Osteocyte (in vitro differentiated cells): ENCODE data around the gene SH2D4B. TPM values are rescaled to one million over a fixed set of nuclear protein-coding genes. Genes with fewer than 3 reads are reported as not detected.
"Not testable (repeated sequence)": the region's sequence is repeated elsewhere in the genome, so short reads cannot be mapped to it uniquely, and the experiment has no call there.

ENCODE experiments used
- DNase-seq: peaks from one replicate; pipeline ENCODE4 v3.0.0; 2021; ENCODE audit warnings: mixed read lengths; ENCODE audit not compliant: unreplicated experiment; ENCODE audit errors: extremely low spot score
- H3K27ac Mint-ChIP-seq: one replicate; pipeline ENCODE4 v1.8.0; 2021; ENCODE audit warnings: mild to moderate bottlenecking, mixed read lengths; ENCODE audit not compliant: unreplicated experiment
- H3K27me3 Mint-ChIP-seq: one replicate; pipeline ENCODE4 v1.8.0; 2021; ENCODE audit warnings: mixed read lengths; ENCODE audit not compliant: unreplicated experiment
- H3K36me3 Mint-ChIP-seq: one replicate; pipeline ENCODE4 v1.8.0; 2021; ENCODE audit warnings: mixed read lengths; ENCODE audit not compliant: unreplicated experiment
- H3K4me1 Mint-ChIP-seq: one replicate; pipeline ENCODE4 v1.8.0; 2021; ENCODE audit warnings: mixed read lengths; ENCODE audit not compliant: unreplicated experiment
- H3K4me3 Mint-ChIP-seq: one replicate; pipeline ENCODE4 v1.8.0; 2021; ENCODE audit warnings: mild to moderate bottlenecking, moderate library complexity, mixed read lengths; ENCODE audit not compliant: unreplicated experiment
- H3K9me3 Mint-ChIP-seq: one replicate; pipeline ENCODE4 v1.8.0; 2021; ENCODE audit warnings: mixed read lengths; ENCODE audit not compliant: unreplicated experiment
- total RNA-seq: library from RNA; stranded (reverse); gene quantifications from 2 replicates; pipeline ENCODE4 v1.2.1, GENCODE V29; 2021
- TF ChIP-seq, protein P1 (sequence below): fragments of 200-600 bp; sonication (generic); IDR thresholded peaks from 2 replicates; pipeline ENCODE4 v1.5.0; 2021; ENCODE audit warnings: antibody characterized with exemption, mild to moderate bottlenecking, moderate library complexity

SH2D4B gene
- total RNA-seq, 1 donor from 2014 or later, result not detected

DNA sequence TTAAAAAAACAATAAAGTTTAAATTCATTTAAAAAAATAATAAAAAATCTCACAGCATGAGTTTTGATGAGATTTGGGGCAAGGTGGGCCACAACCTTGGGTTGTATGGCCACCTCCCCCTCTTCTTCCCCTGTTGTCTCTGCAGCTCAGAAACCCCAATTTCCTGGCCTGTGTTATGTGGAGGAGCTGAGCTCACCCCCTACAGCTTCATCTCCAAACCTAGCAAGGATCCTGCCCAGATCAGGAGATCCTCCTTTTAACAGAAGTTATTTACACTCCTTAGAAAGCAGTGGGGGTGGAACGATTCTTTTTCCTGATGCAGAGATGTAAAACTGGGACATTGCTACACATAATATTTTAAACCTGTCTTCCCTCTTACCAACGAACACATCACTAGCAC is 6.9 kb upstream of the SH2D4B start:
- DNase-seq, result no peak
- H3K4me3 Mint-ChIP-seq, result no peak overlapping the region

DNA sequence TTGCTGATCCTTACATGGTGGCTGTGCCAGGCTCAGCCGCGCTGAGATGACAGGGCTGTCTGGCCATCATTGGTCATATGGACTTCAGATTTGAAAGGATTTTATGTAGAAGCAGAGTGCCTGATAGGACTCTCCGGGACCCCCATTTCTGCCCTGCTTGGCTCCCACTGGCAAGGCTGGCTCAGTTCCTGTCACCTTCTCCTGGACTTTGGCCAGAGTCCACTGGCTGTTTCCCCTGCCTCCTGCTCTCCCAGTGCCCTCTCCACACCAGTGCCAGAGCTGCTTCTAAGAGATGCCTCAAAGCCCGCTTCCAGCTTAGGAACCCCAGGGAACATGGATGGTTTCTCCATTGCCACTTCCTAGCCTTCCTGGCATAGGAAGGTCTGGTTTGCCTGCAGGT is 5.1 kb upstream of the SH2D4B start:
- Mint-ChIP-seq H3K4me1 (no peaks in the 10 kb centered on the region), H3K9me3 (no peaks in the 10 kb centered on the region), H3K27me3 (no peaks in the 10 kb centered on the region), H3K27ac (no peak overlapping the region), H3K4me3 (no peak overlapping the region), H3K36me3 (no peaks in the 10 kb centered on the region)
- TF ChIP-seq, protein P1, sequence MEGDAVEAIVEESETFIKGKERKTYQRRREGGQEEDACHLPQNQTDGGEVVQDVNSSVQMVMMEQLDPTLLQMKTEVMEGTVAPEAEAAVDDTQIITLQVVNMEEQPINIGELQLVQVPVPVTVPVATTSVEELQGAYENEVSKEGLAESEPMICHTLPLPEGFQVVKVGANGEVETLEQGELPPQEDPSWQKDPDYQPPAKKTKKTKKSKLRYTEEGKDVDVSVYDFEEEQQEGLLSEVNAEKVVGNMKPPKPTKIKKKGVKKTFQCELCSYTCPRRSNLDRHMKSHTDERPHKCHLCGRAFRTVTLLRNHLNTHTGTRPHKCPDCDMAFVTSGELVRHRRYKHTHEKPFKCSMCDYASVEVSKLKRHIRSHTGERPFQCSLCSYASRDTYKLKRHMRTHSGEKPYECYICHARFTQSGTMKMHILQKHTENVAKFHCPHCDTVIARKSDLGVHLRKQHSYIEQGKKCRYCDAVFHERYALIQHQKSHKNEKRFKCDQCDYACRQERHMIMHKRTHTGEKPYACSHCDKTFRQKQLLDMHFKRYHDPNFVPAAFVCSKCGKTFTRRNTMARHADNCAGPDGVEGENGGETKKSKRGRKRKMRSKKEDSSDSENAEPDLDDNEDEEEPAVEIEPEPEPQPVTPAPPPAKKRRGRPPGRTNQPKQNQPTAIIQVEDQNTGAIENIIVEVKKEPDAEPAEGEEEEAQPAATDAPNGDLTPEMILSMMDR, result no peak
- DNase-seq, result no peak

More for the DNA sequence above, 6.9 kb upstream of the SH2D4B start:
- H3K9me3 Mint-ChIP-seq, result no peaks in the 10 kb centered on the region
- TF ChIP-seq, protein P1, result no peak
- H3K27ac Mint-ChIP-seq, result no peak overlapping the region
- peaks cover 1% of the 10 kb centered on the region for H3K27me3 Mint-ChIP-seq
- H3K36me3 Mint-ChIP-seq, result no peaks in the 10 kb centered on the region
- H3K4me1 Mint-ChIP-seq, result no peaks in the 10 kb centered on the region

DNA sequence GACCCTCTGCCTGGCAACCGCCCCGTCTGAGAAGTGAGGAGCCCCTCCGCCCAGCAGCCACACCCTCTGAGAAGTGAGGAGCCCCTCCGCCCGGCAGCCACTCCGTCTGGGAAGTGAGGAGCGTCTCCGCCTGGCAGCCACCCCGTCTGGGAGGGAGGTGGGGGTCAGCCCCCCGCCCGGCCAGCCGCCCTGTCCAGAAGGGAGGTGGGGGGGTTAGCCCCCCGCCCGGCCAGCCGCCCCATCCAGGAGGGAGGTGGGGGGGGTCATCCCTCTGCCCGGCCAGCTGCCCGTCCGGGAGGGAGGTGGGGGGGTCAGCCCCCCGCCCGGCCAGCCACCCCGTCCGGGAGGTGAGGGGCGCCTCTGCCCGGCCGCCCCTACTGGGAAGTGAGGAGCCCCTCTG is 3.6 kb upstream of the SH2D4B start:
- not testable (repeated sequence) for H3K4me3 Mint-ChIP-seq, H3K36me3 Mint-ChIP-seq, H3K27ac Mint-ChIP-seq, DNase-seq, H3K4me1 Mint-ChIP-seq, H3K9me3 Mint-ChIP-seq, H3K27me3 Mint-ChIP-seq

DNA sequence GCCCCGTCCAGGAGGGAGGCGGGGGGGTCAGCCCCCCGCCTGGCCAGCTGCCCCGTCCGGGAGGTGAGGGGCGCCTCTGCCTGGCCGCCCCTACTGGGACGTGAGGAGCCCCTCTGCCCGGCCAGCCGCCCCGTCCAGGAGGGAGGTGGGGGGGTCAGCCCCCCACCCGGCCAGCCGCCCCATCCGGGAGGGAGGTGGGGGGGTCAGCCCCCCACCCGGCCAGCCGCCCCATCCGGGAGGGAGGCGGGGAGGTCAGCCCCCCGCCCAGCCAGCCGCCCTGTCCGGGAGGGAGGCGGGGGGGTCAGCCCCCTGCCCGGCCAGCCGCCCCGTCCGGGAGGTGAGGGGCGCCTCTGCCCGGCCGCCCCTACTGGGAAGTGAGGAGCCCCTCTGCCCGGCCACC is 3.1 kb upstream of the SH2D4B start:
- DNase-seq, H3K27me3 Mint-ChIP-seq, H3K4me1 Mint-ChIP-seq, H3K36me3 Mint-ChIP-seq, H3K4me3 Mint-ChIP-seq, H3K9me3 Mint-ChIP-seq, H3K27ac Mint-ChIP-seq: not testable (repeated sequence)

DNA sequence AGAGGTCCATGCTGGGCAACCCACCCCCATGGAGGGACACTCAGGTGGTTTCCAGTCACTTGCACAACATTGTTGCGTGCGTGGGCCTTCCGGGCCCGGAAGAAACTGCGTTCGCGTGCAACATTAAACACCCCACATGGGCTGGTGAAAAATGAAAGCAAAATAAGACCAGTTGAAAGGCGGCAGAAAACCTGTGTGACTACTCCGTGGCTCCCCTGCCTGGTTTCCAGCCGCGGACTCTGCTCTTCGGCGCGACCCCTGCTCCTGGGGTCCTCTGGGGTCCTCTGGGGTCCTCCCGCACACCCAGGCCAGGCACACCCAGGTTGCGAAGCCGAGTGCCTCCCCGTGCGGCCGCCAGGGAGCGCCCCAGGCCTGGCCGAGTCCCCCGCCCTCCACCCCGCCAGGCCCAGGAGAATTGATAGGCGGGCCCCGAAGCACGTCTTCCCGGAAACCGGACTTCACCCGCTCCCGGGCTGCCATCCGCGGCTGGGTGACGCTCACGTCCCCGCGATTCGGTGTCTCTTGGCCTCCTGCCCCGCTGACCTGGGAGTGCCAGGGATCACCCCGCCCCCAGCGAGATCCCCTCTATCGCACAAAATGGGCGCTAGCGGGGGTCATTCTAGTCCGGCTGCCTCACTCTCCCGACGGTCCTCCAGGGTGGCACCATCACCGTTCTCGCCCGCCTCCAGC is 1.9 kb upstream of the SH2D4B start:
- H3K36me3 Mint-ChIP-seq, result no peaks in the 10 kb centered on the region
- no peak for DNase-seq
- peaks cover 2% of the 10 kb centered on the region for H3K4me1 Mint-ChIP-seq
- TF ChIP-seq, protein P1, result no peak
- H3K27ac Mint-ChIP-seq, result no peak overlapping the region
- no peak overlapping the region for H3K4me3 Mint-ChIP-seq
- H3K9me3 Mint-ChIP-seq, result no peaks in the 10 kb centered on the region
- H3K27me3 Mint-ChIP-seq, result no peaks in the 10 kb centered on the region

DNA sequence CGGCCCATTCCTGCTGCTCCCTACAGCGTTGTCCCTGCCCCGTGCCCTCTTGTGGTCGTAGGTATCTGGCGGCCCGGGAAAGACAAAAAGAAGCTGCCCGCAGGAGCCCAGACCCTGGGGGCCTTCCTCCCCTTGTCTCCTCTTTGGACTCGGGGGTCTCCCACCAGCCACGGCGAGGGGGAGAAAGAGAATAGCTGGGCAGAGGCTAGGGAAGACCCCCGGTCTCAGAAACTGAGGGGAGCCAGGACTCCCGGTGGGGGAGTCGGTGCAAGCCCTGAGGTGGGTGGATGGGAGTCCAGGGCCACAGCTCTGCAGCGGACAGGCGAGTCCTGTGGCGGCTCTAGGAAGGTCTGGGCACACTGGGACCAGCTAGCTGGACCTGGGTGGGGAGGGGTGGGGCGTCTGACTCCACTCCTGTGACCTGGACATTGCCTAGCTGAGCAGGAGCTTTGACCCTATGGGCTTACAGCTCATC is 1.3 kb upstream of the SH2D4B start:
- no peak overlapping the region for H3K4me3 Mint-ChIP-seq
- no peaks in the 10 kb centered on the region for H3K36me3 Mint-ChIP-seq
- H3K27me3 Mint-ChIP-seq, result no peaks in the 10 kb centered on the region
- TF ChIP-seq, protein P1, result no peak
- DNase-seq, result no peak
- no peak overlapping the region for H3K27ac Mint-ChIP-seq
- H3K4me1 Mint-ChIP-seq, result peaks cover 2% of the 10 kb centered on the region
- H3K9me3 Mint-ChIP-seq, result no peaks in the 10 kb centered on the region
